HCT116 (cell line): ENCODE data around the gene ALDH4A1.

Source experiments
- POLR2AphosphoS5 ChIP-seq: IDR thresholded peaks from 2 replicates; pipeline ENCODE4 v1.6.1; 2011; ENCODE audit warnings: mild to moderate bottlenecking, low read depth, low read length, moderate library complexity
- ZNF274 ChIP-seq: fragments of 200-500 bp; sonication (Bioruptor generic); IDR thresholded peaks from 2 replicates; pipeline ENCODE4 v1.6.1; 2014; ENCODE audit warnings: mild to moderate bottlenecking, low read depth, low read length, inconsistent platforms

DNA sequence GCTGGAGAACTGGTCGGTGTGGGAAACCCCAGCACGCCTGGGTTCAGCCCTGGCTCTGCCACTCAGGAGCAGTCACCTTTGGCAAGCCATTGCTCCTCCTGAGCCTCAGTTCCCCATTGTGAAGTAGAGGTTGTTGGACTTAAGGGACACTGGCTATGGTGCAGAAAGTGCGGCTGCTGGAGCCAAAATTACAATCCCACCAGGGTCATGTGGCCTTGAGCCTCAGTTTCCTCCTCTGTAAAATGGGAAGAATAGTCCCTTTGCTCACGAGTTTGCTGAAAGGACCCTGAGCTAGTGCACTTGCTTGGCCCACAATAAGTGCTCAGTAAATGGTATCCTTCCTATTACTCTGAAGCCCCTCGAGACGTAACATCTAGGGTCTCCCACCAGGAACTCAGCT is 28.3 kb downstream of the ALDH4A1 start:
- TF ChIP-seq ZNF274 (no peak), POLR2AphosphoS5 (no peak)
